ENCODE results near the gene CARMIL3. TPM values are rescaled to one million over a fixed set of nuclear protein-coding genes. Genes with fewer than 3 reads are reported as not detected.
A peak's percentile ranks its signal among the peaks of the same experiment; 100 is the strongest.
"Not testable (repeated sequence)": the region's sequence is repeated elsewhere in the genome, so short reads cannot be mapped to it uniquely, and the experiment has no call there.

The CARMIL3 gene
- total RNA-seq, 1 donor from 2014 or later, result 0.05 TPM

DNA sequence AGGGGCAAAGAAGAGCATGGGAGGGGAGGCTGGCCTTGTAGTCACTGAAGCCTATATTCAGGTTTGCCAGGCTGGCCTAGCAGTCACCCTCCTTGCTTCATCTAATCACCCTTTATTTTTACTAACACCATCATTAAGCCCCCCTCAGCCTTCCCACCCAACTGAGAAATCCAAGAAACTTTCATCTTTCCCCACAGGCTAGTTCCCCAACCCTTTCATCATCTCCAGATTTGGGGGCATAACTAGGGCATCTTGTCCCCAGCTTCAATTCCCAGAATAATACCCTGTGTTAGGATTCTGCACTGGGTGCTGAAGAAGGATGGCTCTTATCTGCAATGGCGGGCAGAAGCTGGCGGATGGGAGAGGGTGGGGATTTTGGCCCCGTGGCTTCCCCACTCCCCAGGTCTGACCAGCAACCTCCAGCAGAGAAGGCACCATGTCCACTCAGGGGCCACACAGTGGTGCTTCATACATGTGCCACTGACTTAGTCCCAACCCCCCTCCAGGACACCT, 49.2 kb downstream of the CARMIL3 start:
- intact Hi-C loops (cut with DNase I), result no loop called here
- no peak for DNase-seq (ENCODE audit: low spot score)

DNA sequence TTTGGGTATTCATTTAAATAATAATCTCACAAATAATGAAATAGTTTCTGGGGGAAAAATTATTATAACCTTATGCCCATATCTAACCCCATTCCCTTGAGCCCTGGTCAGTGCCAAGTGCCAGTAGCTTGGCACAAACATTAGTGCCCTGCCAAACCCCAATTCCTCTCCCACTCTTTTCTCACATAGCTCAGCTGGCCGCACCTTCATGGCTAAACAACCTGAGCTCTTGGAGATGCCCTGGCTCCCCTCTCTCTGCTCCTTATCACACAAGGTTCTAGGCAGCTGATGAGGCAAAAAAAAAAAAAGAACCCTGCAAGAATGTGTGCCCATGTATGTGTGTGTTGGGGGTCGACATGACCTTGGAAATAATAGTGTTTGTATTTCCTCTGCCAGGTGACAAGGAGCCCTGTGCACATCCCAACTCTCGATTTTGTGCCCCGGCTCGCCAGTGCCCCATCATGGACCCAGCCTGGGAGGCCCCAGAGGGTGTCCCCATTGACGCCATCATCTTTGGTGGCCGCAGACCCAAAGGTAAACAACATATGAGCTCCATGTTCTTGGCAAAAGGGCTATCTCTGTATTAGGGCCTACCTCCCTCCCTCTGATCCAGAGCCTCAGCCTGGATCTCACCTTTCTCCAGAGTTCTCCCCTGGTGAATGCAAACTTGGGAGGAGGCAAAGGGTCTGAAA, 50.7 kb downstream of the CARMIL3 start:
- DNase-seq (ENCODE audit: low spot score), result no peak
- intact Hi-C loops (cut with DNase I), result no loop called here

DNA sequence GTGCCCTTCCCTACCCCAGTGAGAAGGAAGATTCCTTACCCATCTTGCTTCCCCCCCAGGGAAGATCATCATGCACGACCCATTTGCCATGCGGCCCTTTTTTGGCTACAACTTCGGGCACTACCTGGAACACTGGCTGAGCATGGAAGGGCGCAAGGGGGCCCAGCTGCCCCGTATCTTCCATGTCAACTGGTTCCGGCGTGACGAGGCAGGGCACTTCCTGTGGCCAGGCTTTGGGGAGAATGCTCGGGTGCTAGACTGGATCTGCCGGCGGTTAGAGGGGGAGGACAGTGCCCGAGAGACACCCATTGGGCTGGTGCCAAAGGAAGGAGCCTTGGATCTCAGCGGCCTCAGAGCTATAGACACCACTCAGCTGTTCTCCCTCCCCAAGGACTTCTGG, 51.6 kb downstream of the CARMIL3 start:
- intact Hi-C loops (cut with DNase I), result no loop called here
- no peak for DNase-seq (ENCODE audit: low spot score)

DNA sequence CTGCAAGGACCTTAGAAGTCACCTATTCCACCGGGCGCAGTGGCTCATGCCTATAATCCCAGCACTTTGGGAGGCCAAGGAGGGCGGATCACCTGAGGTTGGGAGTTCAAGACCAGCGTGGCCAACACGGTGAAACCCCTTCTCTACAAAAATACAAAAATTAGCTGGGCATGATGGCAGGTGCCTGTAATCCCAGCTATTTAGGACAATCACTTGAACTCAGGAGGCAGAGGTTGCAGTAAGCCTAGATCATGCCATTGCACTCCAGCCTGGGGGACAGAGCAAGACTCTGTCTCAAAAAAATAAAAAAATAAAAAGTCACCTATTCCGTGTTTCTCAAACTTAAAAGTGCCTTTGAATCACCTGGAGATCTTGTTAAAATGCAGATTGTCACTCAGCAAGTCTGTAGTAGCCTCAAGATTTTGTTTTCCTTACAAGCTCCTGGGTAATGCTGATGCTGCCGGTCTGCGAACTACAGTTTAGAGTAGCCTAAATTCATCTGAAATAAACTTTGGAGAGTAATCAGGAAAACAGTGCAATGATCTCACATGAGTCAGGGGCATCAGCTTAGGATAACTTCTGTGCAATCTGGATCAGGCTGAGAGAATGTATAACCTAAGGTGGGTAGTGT, 53.9 kb downstream of the CARMIL3 start:
- intact Hi-C loops (cut with DNase I), result not testable (repeated sequence)
- peak; percentile 17 for DNase-seq (ENCODE audit: low spot score)

DNA sequence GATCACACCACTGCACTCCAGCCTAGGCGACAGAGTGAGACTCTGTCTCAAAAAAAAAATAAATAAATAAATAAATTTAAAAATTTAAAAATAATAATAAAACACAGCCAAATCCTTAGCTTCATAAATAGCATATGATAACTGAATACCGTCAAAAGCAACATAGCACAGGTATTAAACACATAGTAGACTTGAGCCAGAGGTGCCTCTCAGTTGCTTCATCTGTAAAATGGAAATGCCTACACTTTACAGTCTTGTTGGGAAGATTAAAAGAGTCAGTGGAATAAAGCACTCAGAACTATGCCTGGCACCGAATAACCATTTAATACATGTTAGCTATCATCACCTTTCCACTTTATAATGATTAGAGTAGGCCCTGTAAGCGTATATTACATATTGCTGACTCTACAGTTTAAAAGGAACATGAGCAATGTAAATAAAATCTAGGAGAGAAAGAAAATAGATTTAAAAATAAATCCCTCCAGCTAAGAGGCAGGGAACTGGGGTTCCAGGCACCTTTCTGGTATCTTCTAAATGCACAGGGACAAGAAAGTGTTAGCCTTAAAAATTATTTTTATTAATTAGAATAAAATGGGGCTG, 55.0 kb downstream of the CARMIL3 start:
- intact Hi-C loops (cut with DNase I), result no loop called here
- no peak for DNase-seq (ENCODE audit: low spot score)

DNA sequence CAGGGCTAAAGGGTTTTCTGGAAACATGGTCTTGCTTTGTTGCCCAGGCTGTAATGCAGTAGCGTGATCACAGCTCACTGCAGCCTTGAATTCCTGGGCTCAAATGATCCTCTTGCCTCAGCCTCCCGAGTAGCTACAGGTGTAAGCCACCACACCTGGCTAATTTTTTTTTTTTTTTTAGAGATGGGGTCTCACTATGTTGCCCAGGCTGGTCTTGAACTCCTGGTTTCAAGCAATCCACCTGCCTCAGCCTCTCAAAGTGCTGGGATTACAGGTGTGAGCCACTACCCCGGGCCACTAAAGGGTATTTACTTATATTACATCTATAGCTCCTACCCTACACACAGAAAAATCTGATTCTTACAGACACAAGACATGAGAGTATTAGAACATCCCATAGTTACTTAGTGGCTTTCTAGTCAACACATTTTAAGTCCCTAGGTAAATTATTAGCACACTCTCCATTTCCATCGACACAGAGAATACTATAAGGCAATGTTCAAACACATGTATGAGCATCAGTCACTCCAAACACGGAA, 56.6 kb downstream of the CARMIL3 start:
- intact Hi-C loops (cut with DNase I), result loop anchor here (2.0 kb wide), 1 partner anchor 50 kb away; no protein-coding TSS in a partner anchor
- DNase-seq (ENCODE audit: low spot score), result no peak

DNA sequence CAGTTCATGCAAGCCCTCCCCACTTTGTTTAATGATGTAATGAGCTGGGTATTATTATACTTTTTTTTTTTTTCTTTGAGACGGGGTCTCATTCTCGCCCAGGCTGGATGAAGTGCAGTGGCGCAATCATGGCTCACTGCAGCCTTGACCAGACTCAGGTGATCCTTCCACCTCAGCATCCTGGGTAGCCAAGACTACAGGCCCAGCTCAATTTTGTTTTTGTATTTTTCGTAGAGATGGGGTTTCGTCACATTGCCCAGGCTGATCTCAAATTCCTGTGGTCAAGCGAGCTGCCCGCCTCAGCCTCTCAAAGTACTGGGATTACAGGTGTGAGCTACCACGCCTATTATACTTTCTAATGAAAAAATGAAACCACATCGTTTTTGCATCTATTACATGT, 58.3 kb downstream of the CARMIL3 start:
- intact Hi-C loops (cut with DNase I), result no loop called here
- DNase-seq (ENCODE audit: low spot score), result no peak

DNA sequence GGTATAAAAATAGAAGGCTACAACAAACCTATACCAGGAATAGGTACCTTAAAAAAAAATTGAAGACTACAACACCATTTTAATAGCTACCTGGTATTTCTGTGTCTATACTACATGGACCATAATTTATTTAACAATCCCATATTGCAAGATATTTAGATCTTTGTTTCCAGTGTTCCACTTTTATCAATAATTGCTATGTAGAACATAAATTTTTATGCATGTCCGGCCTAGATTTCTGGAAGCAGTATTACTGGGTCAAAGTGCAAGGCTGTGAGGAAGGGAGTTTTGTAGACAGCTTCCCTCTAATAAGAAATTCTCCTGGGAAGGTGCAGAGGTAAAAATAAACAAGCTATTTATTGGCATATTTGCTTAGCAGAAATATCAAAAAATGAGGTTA, 58.7 kb downstream of the CARMIL3 start:
- intact Hi-C loops (cut with DNase I), result no loop called here
- no peak for DNase-seq (ENCODE audit: low spot score)

DNA sequence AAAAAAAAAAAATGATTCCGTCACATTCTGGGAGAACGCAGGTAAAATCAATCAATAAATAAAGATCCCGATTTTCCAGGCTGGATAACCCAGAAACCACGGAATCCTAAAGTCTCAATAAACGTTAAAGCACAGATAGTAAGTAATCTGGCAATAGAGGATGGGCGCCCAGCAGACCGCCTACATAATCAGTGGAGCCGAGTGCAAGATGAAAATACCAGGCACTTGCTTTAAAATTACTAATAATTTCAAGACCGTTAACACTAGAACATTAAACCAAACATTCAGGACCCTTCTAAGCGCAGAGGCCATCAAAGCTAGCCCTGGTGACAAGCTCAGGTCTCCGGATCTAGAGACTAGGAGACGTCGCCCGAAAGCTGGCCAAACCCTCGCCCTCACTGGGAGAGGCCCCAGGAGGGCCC, 61.6 kb downstream of the CARMIL3 start:
- intact Hi-C loops (cut with DNase I), result no loop called here
- DNase-seq (ENCODE audit: low spot score), result no peak

DNA sequence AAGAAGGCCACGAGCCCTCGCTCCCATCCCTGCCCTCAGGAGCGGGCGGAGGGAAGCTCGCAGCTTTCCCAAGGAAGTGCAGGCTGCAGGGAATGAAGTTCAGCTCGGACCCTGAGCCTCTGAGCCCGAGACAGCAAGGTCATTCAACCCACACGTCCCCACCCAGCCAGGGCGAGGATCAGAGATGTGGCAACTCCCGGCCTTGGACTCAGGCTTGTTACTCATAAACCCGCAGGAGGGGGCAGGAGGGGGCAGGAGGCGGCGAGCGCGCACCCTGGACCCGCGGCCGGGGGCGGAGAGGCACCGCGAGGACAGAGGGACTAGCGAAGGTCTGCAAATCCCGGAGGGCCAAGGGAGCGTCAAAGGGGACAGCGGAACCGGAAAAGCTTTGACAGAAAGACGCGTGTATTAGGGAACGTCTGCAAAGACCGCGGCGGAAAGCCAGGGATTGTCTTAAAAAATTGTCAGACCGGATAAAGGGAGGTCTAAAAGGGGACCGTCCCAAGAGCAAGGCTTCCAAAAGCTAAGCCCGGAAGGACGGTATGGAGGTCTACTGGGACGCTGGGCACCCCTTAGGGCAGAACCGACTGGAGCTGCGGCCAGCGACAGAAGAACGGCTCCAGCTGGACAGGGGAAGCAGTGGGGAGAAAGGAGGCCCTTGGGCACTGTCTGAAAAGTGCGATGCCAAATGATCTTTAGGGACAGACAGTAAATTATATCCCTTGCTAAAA, 62.2 kb downstream of the CARMIL3 start:
- DNase-seq (ENCODE audit: low spot score), result peak; percentile 93
- intact Hi-C loops (cut with DNase I), result loop anchor here (2.0 kb wide), 1 partner anchor 27 kb away; the partner anchor contains the start of gene EMC9

DNA sequence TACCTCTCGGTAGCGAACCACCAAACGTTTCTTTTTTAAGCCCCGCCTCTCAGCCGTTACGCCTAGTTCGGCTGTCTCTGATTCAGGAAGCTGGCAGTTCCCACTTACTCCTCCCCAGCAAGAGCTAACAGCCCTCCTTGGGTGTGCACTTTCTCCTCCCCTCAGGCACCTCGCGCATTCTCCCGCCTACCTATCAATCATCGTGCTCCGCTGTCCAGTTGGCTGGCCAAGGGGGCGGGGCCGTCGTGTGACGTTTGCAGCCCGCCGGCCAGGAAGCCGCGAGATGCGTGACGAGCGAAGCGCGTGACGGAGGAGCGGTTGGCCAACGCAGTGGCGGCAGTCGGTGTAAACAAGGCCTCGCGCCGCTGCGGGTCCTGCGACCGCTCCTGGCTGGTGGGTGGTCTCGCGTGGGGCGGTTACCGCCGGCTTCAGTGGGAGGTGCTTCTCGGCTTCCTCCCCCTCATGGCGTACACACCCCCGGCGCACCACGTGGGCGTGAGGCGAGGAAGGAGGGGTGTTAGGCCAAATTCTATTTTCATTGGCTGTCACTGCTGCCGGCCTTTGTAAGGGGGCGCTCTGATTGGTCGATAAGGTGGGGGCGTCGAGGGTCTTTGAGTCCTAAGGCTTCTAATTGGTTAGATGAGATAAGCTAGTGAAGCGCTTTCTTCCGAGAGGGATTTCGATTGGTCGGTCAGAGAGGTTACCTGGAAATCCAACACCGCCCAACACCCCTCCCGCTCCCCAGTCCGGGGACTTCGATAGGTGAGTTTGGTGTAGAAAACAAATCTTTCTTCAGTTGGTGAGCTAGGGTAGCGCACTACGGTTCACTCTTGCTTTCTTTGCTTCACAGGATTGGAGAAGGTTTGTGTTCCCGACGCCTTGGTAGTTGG, 63.0 kb downstream of the CARMIL3 start, which contains the start of the genes DCAF11 and NRL:
Gene DCAF11 (plus strand): TSS at position 246 of the 890 bp plus-strand sequence. CDS start 818 bp downstream, outside the sequence.
Gene NRL (minus strand): TSS at position 418 of the 890 bp plus-strand sequence. CDS start 32,101 bp downstream, outside the sequence.
- DNase-seq (ENCODE audit: low spot score), result peak; percentile 99
- intact Hi-C loops (cut with DNase I), result loop anchor here (2.0 kb wide), 1 partner anchor 26 kb away; the partner anchor contains the start of gene EMC9

DNA sequence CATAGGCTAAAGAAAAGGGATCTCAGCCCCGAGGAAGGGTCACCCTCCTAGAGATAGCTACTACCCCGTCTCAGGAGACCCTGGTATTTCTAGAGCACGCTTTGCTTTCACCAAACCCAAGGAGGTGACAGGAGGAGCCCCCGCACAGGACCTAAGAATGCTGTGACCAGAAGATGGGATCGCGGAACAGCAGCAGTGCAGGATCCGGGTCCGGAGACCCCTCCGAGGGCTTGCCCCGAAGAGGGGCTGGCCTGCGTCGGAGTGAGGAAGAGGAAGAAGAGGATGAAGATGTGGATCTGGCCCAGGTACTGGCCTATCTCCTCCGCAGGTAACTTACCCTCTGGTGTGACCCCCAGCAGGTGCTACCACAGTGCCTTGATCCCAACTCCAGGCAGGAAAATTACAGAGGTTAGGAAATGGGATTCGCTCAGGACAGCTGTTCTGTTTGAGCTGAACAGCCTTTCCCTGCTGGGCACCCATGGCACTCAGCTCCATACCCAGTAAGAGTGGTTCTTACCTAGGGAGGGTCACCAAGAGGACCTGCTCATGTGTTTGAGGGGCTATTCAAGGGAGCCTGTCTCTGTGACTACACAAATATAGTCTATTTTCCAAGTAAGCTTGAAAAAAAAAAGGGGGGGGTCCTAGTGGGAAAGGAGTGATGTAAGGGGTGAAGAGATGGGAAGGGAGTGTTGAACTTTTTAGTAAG, 63.8 kb downstream of the CARMIL3 start:
- intact Hi-C loops (cut with DNase I), result loop anchor here (2.0 kb wide), 1 partner anchor 25 kb away; the partner anchor contains the start of gene EMC9
- DNase-seq (ENCODE audit: low spot score), result peak; percentile 73

DNA sequence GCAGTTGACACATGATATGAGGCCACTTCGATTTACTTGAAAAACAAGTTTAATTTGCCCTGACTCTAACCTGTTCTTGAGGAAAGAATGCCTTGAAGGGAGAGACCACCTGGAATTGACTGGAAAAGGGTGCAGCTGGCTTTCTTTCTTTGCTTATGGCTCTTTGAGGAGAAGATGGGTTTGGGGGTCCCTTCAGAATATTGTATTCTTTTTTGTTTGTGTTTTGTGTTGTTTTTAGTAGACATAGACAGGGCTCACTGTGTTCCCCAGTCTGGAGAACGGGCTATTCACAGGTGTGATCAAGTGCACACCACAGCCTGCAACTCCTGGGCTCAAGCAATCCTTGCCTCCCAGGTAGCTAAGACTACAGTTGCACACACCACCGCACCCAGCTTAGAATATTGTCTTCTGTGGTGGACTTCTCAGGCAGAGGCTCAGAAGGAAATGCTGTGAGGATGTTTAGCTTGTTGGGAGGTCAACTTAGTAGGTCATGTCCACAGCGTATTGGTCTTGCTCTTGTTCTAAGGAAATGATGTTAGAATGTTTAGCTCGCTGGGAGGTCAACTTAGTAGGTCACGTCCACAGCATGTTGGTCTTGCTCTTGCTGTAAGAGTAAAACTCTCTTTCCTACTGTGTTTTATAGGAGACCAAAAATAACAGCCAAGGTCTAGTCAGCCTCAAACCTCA, 64.5 kb downstream of the CARMIL3 start:
- intact Hi-C loops (cut with DNase I), result no loop called here
- peak; percentile 43 for DNase-seq (ENCODE audit: low spot score)

DNA sequence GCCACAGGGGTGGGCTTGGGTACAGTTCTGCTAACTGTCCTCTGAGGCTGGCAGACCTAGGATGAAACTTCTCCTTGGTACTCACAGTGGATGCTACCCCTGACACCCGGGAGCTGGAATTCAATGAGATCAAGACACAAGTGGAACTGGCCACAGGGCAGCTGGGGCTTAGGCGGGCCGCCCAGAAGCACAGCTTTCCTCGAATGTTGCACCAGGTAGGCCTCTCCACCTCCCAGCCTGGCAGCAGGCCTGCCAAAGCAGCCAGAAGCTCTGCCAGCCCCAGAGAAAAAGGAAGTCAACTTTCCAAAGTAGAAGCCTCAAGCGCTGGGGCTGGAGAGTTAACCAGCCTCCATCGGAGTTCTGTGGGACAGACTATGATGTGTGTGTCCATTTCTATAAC, 65.4 kb downstream of the CARMIL3 start:
- intact Hi-C loops (cut with DNase I), result no loop called here
- DNase-seq (ENCODE audit: low spot score), result no peak

Measured in cardiac septum (tissue), 1 donor.